SK-N-DZ (cell line): ENCODE results near the gene S100A9.

ENCODE experiments used
- DNase-seq: peaks from one replicate; pipeline ENCODE4 v3.0.0-alpha.2; 2015; ENCODE audit warnings: low spot score

Gene S100A9

GRCh38 chr1:153389401-153389800 lies 31.7 kb downstream of the S100A9 start:
- DNase-seq, result no peak

GRCh38 chr1:153389973-153390879 lies 32.6 kb downstream of the S100A9 start:
- no peak for DNase-seq

- DNase-seq, result no peak
These were observed 33.5 kb downstream of the S100A9 start, which contains the start of gene S100A8 for GRCh38 chr1:153390938-153391710. S100A8 (minus strand) TSS chr1:153391073; CDS start chr1:153390535, 538 bp downstream.

- DNase-seq, result no peak
These were observed 34.6 kb downstream of the S100A9 start for GRCh38 chr1:153392258-153392657.

GRCh38 chr1:153392822-153393221 lies 35.2 kb downstream of the S100A9 start:
- no peak for DNase-seq

GRCh38 chr1:153393926-153394325 lies 36.3 kb downstream of the S100A9 start:
- DNase-seq, result no peak

- DNase-seq, result no peak
These were observed 36.7 kb downstream of the S100A9 start for GRCh38 chr1:153394391-153394790.

GRCh38 chr1:153395136-153395685 lies 37.6 kb downstream of the S100A9 start:
- no peak for DNase-seq

- DNase-seq, result no peak
These were observed 38.1 kb downstream of the S100A9 start for GRCh38 chr1:153395776-153396175.

GRCh38 chr1:153396461-153396860 lies 38.8 kb downstream of the S100A9 start:
- DNase-seq, result no peak

- DNase-seq, result no peak
These were observed 39.6 kb downstream of the S100A9 start for GRCh38 chr1:153397051-153397923.

- no peak for DNase-seq
These were observed 40.4 kb downstream of the S100A9 start for GRCh38 chr1:153397924-153398651.

- no peak for DNase-seq
These were observed 41.9 kb downstream of the S100A9 start for GRCh38 chr1:153399401-153400055.

- DNase-seq, result no peak
These were observed 42.6 kb downstream of the S100A9 start for GRCh38 chr1:153400244-153400643.

GRCh38 chr1:153401461-153401860 lies 43.8 kb downstream of the S100A9 start:
- no peak for DNase-seq

GRCh38 chr1:153402226-153402625 lies 44.6 kb downstream of the S100A9 start:
- no peak for DNase-seq

- no peak for DNase-seq
These were observed 45.9 kb downstream of the S100A9 start for GRCh38 chr1:153403421-153404085.

- no peak for DNase-seq
These were observed 46.5 kb downstream of the S100A9 start for GRCh38 chr1:153404086-153404635.

GRCh38 chr1:153404768-153405167 lies 47.1 kb downstream of the S100A9 start:
- DNase-seq, result no peak
